HT1080 (cell line): ENCODE measurements around the gene AQP10. TPM values are rescaled to one million over a fixed set of nuclear protein-coding genes. Genes with fewer than 3 reads are reported as not detected.

Source experiments
- small RNA-seq: library from RNA; depleted of rRNA; stranded (forward); fragments of <200 nt; gene quantifications from one replicate; pipeline ENCODE3, GENCODE V24; 2014
- total RNA-seq: library from RNA; depleted of rRNA; stranded (reverse); fragments of >200 nt; shearing (Covaris generic); gene quantifications from 2 replicates; pipeline ENCODE4 v1.2.3, GENCODE V29; 2014; rRNA removed

AQP10 gene
- total RNA-seq, 1 experiment from 2014 or later, result not detected

Small RNA genes within 50 kb of the gene (small RNA-seq; reads per million reads assigned to genes)
- gene RF00273 (0.11 reads per million), gene RNU6-121P (not detected), gene RNU6-239P (not detected), gene RNU7-57P (not detected)

Other genes starting within 250 kb of the AQP10 start
- gene NUP210L, start 166.0 kb upstream of the AQP10 start, total RNA-seq, result 0.03 TPM in 1 of 2 replicates, not detected in the other
- gene TPM3, start 129.0 kb upstream of the AQP10 start, total RNA-seq, result 703 and 744 TPM in 2 replicates
- not detected in 2 replicates for gene CFAP141, start 114.8 kb upstream of the AQP10 start, total RNA-seq
- 104 and 140 TPM in 2 replicates for gene UBAP2L, start 100.1 kb upstream of the AQP10 start, total RNA-seq
- gene HAX1, start 48.5 kb upstream of the AQP10 start, total RNA-seq, result 137 and 173 TPM in 2 replicates
- 126 and 169 TPM in 2 replicates for gene ATP8B2, start 4.4 kb downstream of the AQP10 start, total RNA-seq
- 13.8 and 25.4 TPM in 2 replicates for gene IL6R, start 84.2 kb downstream of the AQP10 start, total RNA-seq
- gene TDRD10, start 181.1 kb downstream of the AQP10 start, total RNA-seq, result not detected in 2 replicates
- gene SHE, start 181.3 kb downstream of the AQP10 start, total RNA-seq, result not detected in 2 replicates
- gene UBE2Q1, start 237.6 kb downstream of the AQP10 start, total RNA-seq, result 32.8 and 38.4 TPM in 2 replicates
- gene CHRNB2, start 246.7 kb downstream of the AQP10 start, total RNA-seq, result 0.17 and 0.88 TPM in 2 replicates